ENCODE measurements around the gene GRK4.

GRCh38 chr4:3009422-3009821 is 46.1 kb downstream of the GRK4 start:
- TF ChIP-seq CTCF (IDR thresholded peaks at IDR 0.05; ENCODE audit: borderline replicate concordance, extremely low read depth, low read length, poor library complexity, severe bottlenecking): no peak
- no peak for TF ChIP-seq EZH2 (IDR thresholded peaks at IDR 0.05; ENCODE audit: borderline replicate concordance, low read depth, low read length, severe bottlenecking)

Measured in DND-41 (cell line).